Measurements from ENCODE around the gene GRIA3.
"Not testable (repeated sequence)": the region's sequence is repeated elsewhere in the genome, so short reads cannot be mapped to it uniquely, and the experiment has no call there.

The GRIA3 gene

GRCh38 chrX:123468481-123468880, 284.4 kb downstream of the GRIA3 start:
- DNase-seq (ENCODE audit: low spot score): no peak

GRCh38 chrX:123475068-123475724, 291.1 kb downstream of the GRIA3 start:
- no peak for DNase-seq (ENCODE audit: low spot score)

GRCh38 chrX:123476611-123477219, 292.6 kb downstream of the GRIA3 start:
- no peak for DNase-seq (ENCODE audit: low spot score)

GRCh38 chrX:123477673-123478072, 293.6 kb downstream of the GRIA3 start:
- DNase-seq (ENCODE audit: low spot score): no peak

- no peak for DNase-seq (ENCODE audit: low spot score)
These were observed 298.1 kb downstream of the GRIA3 start for GRCh38 chrX:123481913-123482851.

- no peak for DNase-seq (ENCODE audit: low spot score)
These were observed 302.2 kb downstream of the GRIA3 start for GRCh38 chrX:123486297-123486696.

- no peak for DNase-seq (ENCODE audit: low spot score)
These were observed 303.2 kb downstream of the GRIA3 start for GRCh38 chrX:123487236-123487635.

- DNase-seq (ENCODE audit: low spot score): no peak
These were observed 303.6 kb downstream of the GRIA3 start for GRCh38 chrX:123487669-123488068.

- no peak for DNase-seq (ENCODE audit: low spot score)
These were observed 304.9 kb downstream of the GRIA3 start for GRCh38 chrX:123489011-123489410.

- DNase-seq (ENCODE audit: low spot score): no peak
These were observed 309.8 kb downstream of the GRIA3 start for GRCh38 chrX:123493857-123494256.

GRCh38 chrX:123499787-123500186, 315.7 kb downstream of the GRIA3 start:
- no peak for DNase-seq (ENCODE audit: low spot score)

GRCh38 chrX:123504047-123504446, 320.0 kb downstream of the GRIA3 start:
- DNase-seq (ENCODE audit: low spot score): no peak

GRCh38 chrX:123504630-123505270, 320.7 kb downstream of the GRIA3 start:
- DNase-seq (ENCODE audit: low spot score): no peak

GRCh38 chrX:123513585-123514278, 329.7 kb downstream of the GRIA3 start:
- no peak for DNase-seq (ENCODE audit: low spot score)

GRCh38 chrX:123514279-123514640, 330.2 kb downstream of the GRIA3 start:
- DNase-seq (ENCODE audit: low spot score): not testable (repeated sequence)

GRCh38 chrX:123518791-123519190, 334.7 kb downstream of the GRIA3 start:
- no peak for DNase-seq (ENCODE audit: low spot score)

- no peak for DNase-seq (ENCODE audit: low spot score)
These were observed 341.1 kb downstream of the GRIA3 start for GRCh38 chrX:123525123-123525725.

GRCh38 chrX:123530726-123531125, 346.6 kb downstream of the GRIA3 start:
- DNase-seq (ENCODE audit: low spot score): not testable (repeated sequence)

Measured in germinal center (tissue), 1 donor.